ENCODE results near the gene NKPD1. TPM values are rescaled to one million over a fixed set of nuclear protein-coding genes. Genes with fewer than 3 reads are reported as not detected.
A peak's percentile ranks its signal among the peaks of the same experiment; 100 is the strongest.
"Not testable (repeated sequence)": the region's sequence is repeated elsewhere in the genome, so short reads cannot be mapped to it uniquely, and the experiment has no call there.

Gene NKPD1
- polyA plus RNA-seq, 1 donor, result 0.15 TPM

- Histone ChIP-seq H3K27ac (ENCODE audit: low read length) (no peak overlapping the region), H3K27me3 (ENCODE audit: control insufficient read depth, insufficient read depth, low read length) (no peaks in the 10 kb centered on the region), H3K4me3 (ENCODE audit: low read length) (no peak overlapping the region), H3K9me3 (ENCODE audit: control insufficient read depth, low read depth, low read length) (no peaks in the 10 kb centered on the region), H3K4me1 (ENCODE audit: control insufficient read depth, insufficient read depth, low read length) (peaks cover 29% of the 10 kb centered on the region), H3K36me3 (ENCODE audit: control insufficient read depth, insufficient read depth, low read length) (peaks cover 9% of the 10 kb centered on the region)
- no CpG with 5 or more reads among the region's 5 CpGs for WGBS (ENCODE audit: insufficient coverage, low lambda C conversion rate)
- DNase-seq, result no peak
These were observed 32.6 kb downstream of the NKPD1 start for GRCh38 chr19:45128146-45128545.

GRCh38 chr19:45126654-45127053 lies 34.1 kb downstream of the NKPD1 start:
- Histone ChIP-seq H3K27me3 (ENCODE audit: control insufficient read depth, insufficient read depth, low read length) (no peaks in the 10 kb centered on the region), H3K36me3 (ENCODE audit: control insufficient read depth, insufficient read depth, low read length) (peaks cover 10% of the 10 kb centered on the region), H3K27ac (ENCODE audit: low read length) (no peak overlapping the region), H3K9me3 (ENCODE audit: control insufficient read depth, low read depth, low read length) (no peaks in the 10 kb centered on the region), H3K4me1 (ENCODE audit: control insufficient read depth, insufficient read depth, low read length) (peaks cover 35% of the 10 kb centered on the region), H3K4me3 (ENCODE audit: low read length) (no peak overlapping the region)
- no peak for DNase-seq
- WGBS (ENCODE audit: insufficient coverage, low lambda C conversion rate), result no CpG with 5 or more reads among the region's 7 CpGs

GRCh38 chr19:45125975-45126493 lies 34.7 kb downstream of the NKPD1 start:
- H3K9me3 ChIP-seq (ENCODE audit: control insufficient read depth, low read depth, low read length), result no peaks in the 10 kb centered on the region
- WGBS (ENCODE audit: insufficient coverage, low lambda C conversion rate), result no CpG with 5 or more reads among the region's 12 CpGs
- no peak overlapping the region for H3K4me3 ChIP-seq (ENCODE audit: low read length)
- H3K36me3 ChIP-seq (ENCODE audit: control insufficient read depth, insufficient read depth, low read length), result peaks cover 10% of the 10 kb centered on the region
- DNase-seq, result peak; percentile 70 to 73
- no peak overlapping the region for H3K27ac ChIP-seq (ENCODE audit: low read length)
- peaks cover 41% of the 10 kb centered on the region for H3K4me1 ChIP-seq (ENCODE audit: control insufficient read depth, insufficient read depth, low read length)
- no peaks in the 10 kb centered on the region for H3K27me3 ChIP-seq (ENCODE audit: control insufficient read depth, insufficient read depth, low read length)

- Histone ChIP-seq H3K4me3 (ENCODE audit: low read length) (no peak overlapping the region), H3K27ac (ENCODE audit: low read length) (no peak overlapping the region), H3K36me3 (ENCODE audit: control insufficient read depth, insufficient read depth, low read length) (peaks cover 10% of the 10 kb centered on the region), H3K9me3 (ENCODE audit: control insufficient read depth, low read depth, low read length) (no peaks in the 10 kb centered on the region), H3K4me1 (ENCODE audit: control insufficient read depth, insufficient read depth, low read length) (peaks cover 44% of the 10 kb centered on the region), H3K27me3 (ENCODE audit: control insufficient read depth, insufficient read depth, low read length) (no peaks in the 10 kb centered on the region)
- no peak for DNase-seq
- WGBS (ENCODE audit: insufficient coverage, low lambda C conversion rate), result no CpG with 5 or more reads among the region's 9 CpGs
These were observed 35.4 kb downstream of the NKPD1 start for GRCh38 chr19:45125360-45125759.

- H3K27me3 ChIP-seq (ENCODE audit: control insufficient read depth, insufficient read depth, low read length), result no peaks in the 10 kb centered on the region
- H3K27ac ChIP-seq (ENCODE audit: low read length), result no peak overlapping the region
- no peak for DNase-seq
- no peaks in the 10 kb centered on the region for H3K9me3 ChIP-seq (ENCODE audit: control insufficient read depth, low read depth, low read length)
- WGBS (ENCODE audit: insufficient coverage, low lambda C conversion rate), result no CpG with 5 or more reads among the region's 6 CpGs
- peaks cover 10% of the 10 kb centered on the region for H3K36me3 ChIP-seq (ENCODE audit: control insufficient read depth, insufficient read depth, low read length)
- peaks cover 36% of the 10 kb centered on the region for H3K4me1 ChIP-seq (ENCODE audit: control insufficient read depth, insufficient read depth, low read length)
- H3K4me3 ChIP-seq (ENCODE audit: low read length), result no peak overlapping the region
These were observed 36.8 kb downstream of the NKPD1 start for GRCh38 chr19:45124021-45124420.

GRCh38 chr19:45123440-45123850 lies 37.3 kb downstream of the NKPD1 start:
- peaks cover 7% of the 10 kb centered on the region for H3K36me3 ChIP-seq (ENCODE audit: control insufficient read depth, insufficient read depth, low read length)
- no peak overlapping the region for H3K4me3 ChIP-seq (ENCODE audit: low read length)
- no peaks in the 10 kb centered on the region for H3K27me3 ChIP-seq (ENCODE audit: control insufficient read depth, insufficient read depth, low read length)
- no peak for DNase-seq
- no CpG with 5 or more reads among the region's 9 CpGs for WGBS (ENCODE audit: insufficient coverage, low lambda C conversion rate)
- H3K27ac ChIP-seq (ENCODE audit: low read length), result no peak overlapping the region
- H3K4me1 ChIP-seq (ENCODE audit: control insufficient read depth, insufficient read depth, low read length), result peaks cover 36% of the 10 kb centered on the region
- H3K9me3 ChIP-seq (ENCODE audit: control insufficient read depth, low read depth, low read length), result no peaks in the 10 kb centered on the region

- Histone ChIP-seq H3K36me3 (ENCODE audit: control insufficient read depth, insufficient read depth, low read length) (peaks cover 7% of the 10 kb centered on the region), H3K9me3 (ENCODE audit: control insufficient read depth, low read depth, low read length) (no peaks in the 10 kb centered on the region), H3K27ac (ENCODE audit: low read length) (no peak overlapping the region), H3K4me1 (ENCODE audit: control insufficient read depth, insufficient read depth, low read length) (peaks cover 41% of the 10 kb centered on the region), H3K27me3 (ENCODE audit: control insufficient read depth, insufficient read depth, low read length) (no peaks in the 10 kb centered on the region), H3K4me3 (ENCODE audit: low read length) (no peak overlapping the region)
- no peak for DNase-seq
- no CpG with 5 or more reads among the region's 6 CpGs for WGBS (ENCODE audit: insufficient coverage, low lambda C conversion rate)
These were observed 38.0 kb downstream of the NKPD1 start for GRCh38 chr19:45122832-45123231.

GRCh38 chr19:45121827-45122345 lies 38.9 kb downstream of the NKPD1 start:
- Histone ChIP-seq H3K27ac (ENCODE audit: low read length) (no peak overlapping the region), H3K27me3 (ENCODE audit: control insufficient read depth, insufficient read depth, low read length) (no peaks in the 10 kb centered on the region), H3K9me3 (ENCODE audit: control insufficient read depth, low read depth, low read length) (no peaks in the 10 kb centered on the region), H3K4me3 (ENCODE audit: low read length) (no peak overlapping the region), H3K4me1 (ENCODE audit: control insufficient read depth, insufficient read depth, low read length) (peaks cover 49% of the 10 kb centered on the region), H3K36me3 (ENCODE audit: control insufficient read depth, insufficient read depth, low read length) (peaks cover 7% of the 10 kb centered on the region)
- DNase-seq, result no peak
- WGBS (ENCODE audit: insufficient coverage, low lambda C conversion rate), result no CpG with 5 or more reads among the region's 11 CpGs

- H3K4me3 ChIP-seq (ENCODE audit: low read length), result no peak overlapping the region
- DNase-seq, result no peak
- peaks cover 52% of the 10 kb centered on the region for H3K4me1 ChIP-seq (ENCODE audit: control insufficient read depth, insufficient read depth, low read length)
- H3K36me3 ChIP-seq (ENCODE audit: control insufficient read depth, insufficient read depth, low read length), result peaks cover 7% of the 10 kb centered on the region
- no peak overlapping the region for H3K27ac ChIP-seq (ENCODE audit: low read length)
- H3K9me3 ChIP-seq (ENCODE audit: control insufficient read depth, low read depth, low read length), result no peaks in the 10 kb centered on the region
- no peaks in the 10 kb centered on the region for H3K27me3 ChIP-seq (ENCODE audit: control insufficient read depth, insufficient read depth, low read length)
- WGBS (ENCODE audit: insufficient coverage, low lambda C conversion rate), result no CpG with 5 or more reads among the region's 6 CpGs
These were observed 41.2 kb downstream of the NKPD1 start for GRCh38 chr19:45119582-45119981.

GRCh38 chr19:45118591-45119355 lies 42.0 kb downstream of the NKPD1 start:
- not testable (repeated sequence) for H3K36me3 ChIP-seq (ENCODE audit: control insufficient read depth, insufficient read depth, low read length); DNase-seq; H3K4me3 ChIP-seq (ENCODE audit: low read length); H3K9me3 ChIP-seq (ENCODE audit: control insufficient read depth, low read depth, low read length); H3K27me3 ChIP-seq (ENCODE audit: control insufficient read depth, insufficient read depth, low read length)
- WGBS (ENCODE audit: insufficient coverage, low lambda C conversion rate), result no CpG with 5 or more reads among the region's 18 CpGs
- Histone ChIP-seq H3K4me1 (ENCODE audit: control insufficient read depth, insufficient read depth, low read length) (peaks cover 55% of the 10 kb centered on the region), H3K27ac (ENCODE audit: low read length) (peak overlapping the region; percentile 26)

Measured in large intestine (tissue), 3 donors.